Hepatic stellate cell (primary cell): ENCODE results near the gene TRIM49D1.
"Not testable (repeated sequence)": the region's sequence is repeated elsewhere in the genome, so short reads cannot be mapped to it uniquely, and the experiment has no call there.

Source experiments
- DNase-seq: peaks from one replicate; pipeline ENCODE4 v3.0.0; 2011; ENCODE audit warnings: low spot score

TRIM49D1 gene, protein sequence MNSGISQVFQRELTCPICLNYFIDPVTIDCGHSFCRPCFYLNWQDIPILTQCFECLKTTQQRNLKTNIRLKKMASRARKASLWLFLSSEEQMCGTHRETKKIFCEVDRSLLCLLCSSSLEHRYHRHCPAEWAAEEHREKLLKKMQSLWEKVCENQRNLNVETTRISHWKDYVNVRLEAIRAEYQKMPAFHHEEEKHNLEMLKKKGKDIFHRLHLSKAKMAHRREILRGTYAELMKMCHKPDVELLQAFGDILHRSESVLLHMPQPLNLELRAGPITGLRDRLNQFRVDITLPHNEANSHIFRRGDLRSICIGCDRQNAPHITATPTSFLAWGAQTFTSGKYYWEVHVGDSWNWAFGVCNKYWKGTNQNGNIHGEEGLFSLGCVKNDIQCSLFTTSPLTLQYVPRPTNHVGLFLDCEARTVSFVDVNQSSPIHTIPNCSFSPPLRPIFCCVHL

GRCh38 chr11:89922195-89922660, at the start of gene TRIM49D1:
TRIM49D1 (minus strand) TSS chr11:89922245; CDS start chr11:89917710, 4,535 bp downstream.
- DNase-seq = no peak

- DNase-seq = not testable (repeated sequence)
Observed at GRCh38 chr11:89965737-89966136, 43.7 kb upstream of the TRIM49D1 start, which contains the start of gene TRIM64. TRIM64 (plus strand) TSS chr11:89966037; CDS start chr11:89968504, 2,467 bp downstream.

DNA sequence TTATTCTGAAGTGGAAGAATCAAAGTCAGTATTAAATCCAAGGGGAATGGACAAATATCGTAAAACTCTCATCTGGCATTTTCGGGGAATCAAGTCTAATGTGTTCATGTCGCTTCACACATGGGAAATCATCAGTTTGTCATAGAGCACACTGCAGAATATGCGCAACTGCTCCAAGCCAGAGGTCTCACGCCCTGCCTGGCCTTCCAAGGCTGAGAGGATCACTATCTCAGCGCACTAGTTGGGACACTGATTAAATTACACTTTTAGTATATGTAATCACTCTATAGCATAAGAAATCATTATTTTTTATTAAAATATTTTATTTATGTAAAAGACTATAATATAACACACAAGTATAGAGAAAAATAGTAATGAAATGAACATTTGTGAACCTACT, 38.8 kb upstream of the TRIM49D1 start:
- DNase-seq = not testable (repeated sequence)

DNA sequence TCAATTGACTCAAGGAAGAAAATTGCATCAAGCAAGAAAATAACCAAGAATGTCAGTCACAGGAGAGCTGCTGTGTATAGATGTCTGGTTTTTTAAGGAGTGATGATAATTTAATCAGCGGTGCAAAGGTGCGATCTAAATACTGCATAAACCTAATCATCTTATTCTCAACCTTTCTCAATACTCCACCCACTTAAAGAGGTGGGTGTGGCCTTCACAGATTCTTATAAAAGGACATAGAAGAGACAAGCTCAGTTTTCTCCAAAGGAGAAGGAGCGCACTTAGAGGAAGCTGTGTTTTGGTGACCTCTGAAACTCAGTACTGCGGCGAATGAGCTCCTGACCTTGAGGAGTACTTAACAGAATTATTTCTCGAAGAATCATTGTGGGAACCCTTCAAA, 1.7 kb upstream of the TRIM49D1 start, which contains the start of gene TRIM49D2:
Gene TRIM49D2, plus strand, starts transcription at position 301 of the 400 bp plus-strand sequence. CDS start 2,698 bp downstream, outside the sequence.
- DNase-seq = not testable (repeated sequence)

GRCh38 chr11:89900809-89901208, 21.2 kb downstream of the TRIM49D1 start:
- not testable (repeated sequence) for DNase-seq

DNA sequence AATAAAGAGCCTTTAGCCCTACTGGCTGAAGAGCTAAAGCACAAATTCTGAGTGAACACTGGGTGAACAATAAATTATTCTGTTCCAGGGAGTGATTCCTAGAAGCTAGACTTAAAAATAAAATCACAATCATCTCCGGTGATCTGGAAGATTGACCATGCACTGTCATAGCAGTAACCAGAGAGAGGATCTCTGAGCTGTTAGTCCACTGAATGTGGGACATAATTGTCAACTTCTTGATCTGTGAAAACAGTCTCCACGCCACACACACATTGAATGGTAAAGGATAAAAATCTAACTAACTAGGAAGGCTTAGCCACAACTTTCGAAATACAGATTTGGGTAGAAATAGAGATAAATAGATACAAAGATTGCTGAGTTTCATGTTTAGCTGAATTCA, 28.8 kb downstream of the TRIM49D1 start:
- not testable (repeated sequence) for DNase-seq

DNA sequence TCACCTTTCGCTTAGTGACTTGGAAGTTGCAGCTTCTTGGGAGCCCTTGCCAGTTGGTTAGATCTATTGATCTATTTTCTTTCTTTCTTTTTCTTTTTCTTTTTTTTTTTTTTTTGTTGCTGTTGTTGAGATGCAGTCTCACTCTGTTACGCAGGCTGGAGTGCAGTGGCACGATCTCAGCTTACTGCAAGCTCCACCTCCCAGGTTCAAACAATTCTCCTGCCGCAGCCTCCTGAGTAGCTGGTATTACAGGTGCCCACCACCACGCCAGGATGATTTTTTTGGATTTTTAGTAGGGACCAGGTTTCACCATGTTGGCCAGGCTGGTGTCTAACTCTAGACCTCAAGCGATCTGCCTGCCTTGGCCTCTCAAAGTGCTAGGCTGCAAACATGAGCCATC, 44.5 kb downstream of the TRIM49D1 start:
- DNase-seq = not testable (repeated sequence)

DNA sequence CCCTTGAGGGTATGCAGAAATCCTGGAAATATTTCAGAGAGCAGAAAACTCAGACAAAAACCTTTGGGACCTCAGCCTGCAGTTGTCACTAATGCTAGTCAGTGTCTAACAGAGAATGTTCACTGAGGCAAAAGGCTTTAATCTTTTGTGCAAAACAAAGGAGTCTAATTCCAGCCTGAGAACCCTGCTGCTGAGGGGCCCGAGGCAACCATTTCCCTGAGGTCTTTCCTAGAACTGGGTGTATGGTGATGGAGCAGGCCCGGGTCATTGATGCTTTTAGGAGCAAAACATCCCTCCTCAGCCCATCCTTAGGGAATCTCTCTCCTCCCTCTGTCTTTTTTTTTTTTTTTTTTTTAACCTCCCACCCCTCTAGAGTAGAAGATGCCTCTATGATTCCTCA, 49.5 kb downstream of the TRIM49D1 start:
- DNase-seq = not testable (repeated sequence)

- DNase-seq = not testable (repeated sequence)
Observed at GRCh38 chr11:89865223-89865622, 56.8 kb downstream of the TRIM49D1 start.

DNA sequence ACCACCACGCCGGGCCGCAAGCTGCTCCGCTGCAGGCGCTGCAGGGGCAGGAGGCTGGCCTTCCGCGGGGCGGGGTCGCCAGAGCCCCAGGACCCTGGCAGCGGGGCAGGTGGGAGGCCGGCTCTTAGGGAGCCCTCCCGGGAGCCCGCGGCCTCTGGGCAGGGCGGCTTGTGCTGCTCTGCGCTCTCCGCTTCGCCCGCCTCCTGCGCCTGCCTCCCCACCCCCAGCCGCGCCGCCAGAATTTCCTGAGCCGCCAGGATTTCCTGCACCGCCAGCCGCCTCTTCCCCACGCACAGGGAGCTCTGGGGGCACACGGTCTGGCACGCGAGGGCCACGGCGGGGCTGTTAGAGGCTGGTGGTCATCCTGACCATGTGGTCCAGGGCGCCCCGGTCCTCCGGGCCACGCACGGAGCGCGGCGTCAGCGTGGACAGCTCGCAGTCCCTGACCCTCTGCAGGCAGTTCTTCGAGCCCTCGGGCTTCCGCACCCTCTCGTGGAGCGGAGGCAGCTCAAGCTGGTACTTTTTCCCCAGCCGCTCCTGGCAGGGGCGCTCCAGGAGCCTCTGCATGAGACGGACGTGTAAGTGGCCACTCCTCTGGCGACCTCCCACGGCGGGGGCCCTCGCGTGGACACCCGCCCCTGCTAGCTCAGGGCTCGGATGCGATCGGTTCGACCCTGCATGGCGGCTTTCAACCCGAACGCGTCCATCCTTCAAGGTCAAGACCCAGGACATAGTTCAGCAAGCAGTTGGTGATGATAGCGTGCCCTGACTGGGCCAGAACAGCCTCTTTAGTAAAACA, 57.9 kb downstream of the TRIM49D1 start:
- DNase-seq = not testable (repeated sequence)
